Subcutaneous adipose tissue (tissue), 4 donors: Measurements from ENCODE around the gene CACNB1. TPM values are rescaled to one million over a fixed set of nuclear protein-coding genes. Genes with fewer than 3 reads are reported as not detected.

Experiments used
- total RNA-seq, 4 donors: library from RNA; depleted of rRNA; stranded (reverse); fragments of >200 nt; gene quantifications; one replicate each; pipeline ENCODE4 v1.1.0, GENCODE V29; 2016
- TF ChIP-seq, protein P1 (sequence below): fragments of 450-650 bp; IDR thresholded peaks from one replicate; pipeline ENCODE4 v1.5.1; 2016; ENCODE audit warnings: low read depth, mild to moderate bottlenecking, control low read depth, antibody characterized with exemption, moderate library complexity

CACNB1 gene
- total RNA-seq, 4 donors from 2014 or later, result 2.6 to 7.3 (median 5.8) TPM

GRCh38 chr17:39193346-39193745 is 4.1 kb downstream of the CACNB1 start:
- TF ChIP-seq, protein P1, sequence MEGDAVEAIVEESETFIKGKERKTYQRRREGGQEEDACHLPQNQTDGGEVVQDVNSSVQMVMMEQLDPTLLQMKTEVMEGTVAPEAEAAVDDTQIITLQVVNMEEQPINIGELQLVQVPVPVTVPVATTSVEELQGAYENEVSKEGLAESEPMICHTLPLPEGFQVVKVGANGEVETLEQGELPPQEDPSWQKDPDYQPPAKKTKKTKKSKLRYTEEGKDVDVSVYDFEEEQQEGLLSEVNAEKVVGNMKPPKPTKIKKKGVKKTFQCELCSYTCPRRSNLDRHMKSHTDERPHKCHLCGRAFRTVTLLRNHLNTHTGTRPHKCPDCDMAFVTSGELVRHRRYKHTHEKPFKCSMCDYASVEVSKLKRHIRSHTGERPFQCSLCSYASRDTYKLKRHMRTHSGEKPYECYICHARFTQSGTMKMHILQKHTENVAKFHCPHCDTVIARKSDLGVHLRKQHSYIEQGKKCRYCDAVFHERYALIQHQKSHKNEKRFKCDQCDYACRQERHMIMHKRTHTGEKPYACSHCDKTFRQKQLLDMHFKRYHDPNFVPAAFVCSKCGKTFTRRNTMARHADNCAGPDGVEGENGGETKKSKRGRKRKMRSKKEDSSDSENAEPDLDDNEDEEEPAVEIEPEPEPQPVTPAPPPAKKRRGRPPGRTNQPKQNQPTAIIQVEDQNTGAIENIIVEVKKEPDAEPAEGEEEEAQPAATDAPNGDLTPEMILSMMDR, result no peak

DNA sequence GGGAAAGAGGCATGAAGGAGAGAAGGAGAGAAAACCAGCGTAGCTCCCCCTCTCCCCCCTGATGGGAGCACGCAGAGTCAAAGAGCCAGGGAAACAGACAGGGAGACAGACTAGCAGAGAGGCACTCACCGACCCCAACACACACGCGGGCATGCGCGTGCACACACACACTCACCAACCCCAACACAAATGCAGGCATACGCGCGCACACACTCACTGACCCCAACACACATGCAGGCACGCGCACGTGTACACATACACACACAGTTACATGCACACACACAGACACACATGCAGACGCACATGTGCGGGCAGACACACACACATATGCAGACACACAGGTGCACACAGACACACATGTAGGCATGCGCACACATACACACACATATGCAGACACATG is 4.6 kb downstream of the CACNB1 start:
- TF ChIP-seq, protein P1, result no peak

- TF ChIP-seq, protein P1, result no peak
Measured at GRCh38 chr17:39191750-39192510, 5.5 kb downstream of the CACNB1 start.

DNA sequence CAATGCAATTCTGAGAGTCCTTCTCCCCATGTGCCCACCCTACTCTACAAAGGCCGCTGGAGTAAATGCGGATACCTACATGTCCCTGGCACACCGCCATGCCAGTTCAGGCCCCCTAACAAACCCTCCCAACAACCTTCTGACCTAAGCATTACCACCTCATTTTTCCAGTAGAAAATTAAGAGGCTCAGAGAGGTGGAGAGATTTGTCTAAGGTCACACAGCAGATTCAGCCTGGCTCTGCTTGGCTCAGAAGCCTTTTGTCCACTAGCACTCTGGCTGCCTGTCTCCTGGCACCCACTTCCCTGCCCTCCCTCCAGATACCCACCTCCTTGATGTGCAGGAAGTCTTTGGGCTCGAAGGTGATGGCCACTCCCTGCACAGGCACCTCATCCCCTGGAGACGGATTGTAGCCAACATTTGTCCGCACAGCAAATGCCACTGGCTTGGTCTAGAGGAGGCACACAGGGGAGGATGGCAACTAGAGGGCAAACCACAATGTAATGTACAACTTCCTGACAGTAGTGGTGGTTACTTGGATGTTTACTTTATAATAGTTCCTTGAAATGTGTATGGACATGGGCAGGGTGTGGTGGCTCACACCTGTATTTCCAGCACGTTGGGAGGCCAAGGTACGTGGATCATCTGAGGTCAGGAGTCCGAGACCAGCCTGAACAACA is 10.2 kb downstream of the CACNB1 start:
- TF ChIP-seq, protein P1, result no peak

DNA sequence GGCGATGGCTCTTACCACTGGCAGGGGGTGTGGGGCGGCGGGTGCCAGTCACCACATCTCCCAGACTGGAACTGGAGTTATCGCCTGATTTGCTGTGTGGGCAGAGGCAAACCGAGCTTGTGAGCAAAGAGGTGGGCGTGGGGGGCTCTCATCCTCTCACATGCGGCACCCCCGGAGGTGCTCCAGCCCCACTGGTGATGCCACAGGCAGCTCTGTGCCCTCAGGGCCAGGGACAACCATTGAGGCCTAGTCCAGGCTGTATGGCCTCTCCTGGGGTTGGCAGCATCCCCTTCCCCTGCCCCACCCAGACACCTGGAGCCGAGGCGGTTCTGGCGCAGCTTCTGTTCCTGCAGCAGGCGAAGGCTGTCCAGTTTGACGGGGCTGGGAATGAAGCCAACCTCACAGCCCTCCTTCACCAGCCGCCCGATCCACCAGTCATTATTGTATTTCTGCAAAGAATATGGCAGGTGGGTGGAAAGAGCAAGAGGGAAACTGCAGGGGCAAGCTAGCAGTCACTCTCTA is 10.9 kb downstream of the CACNB1 start:
- TF ChIP-seq, protein P1, result no peak

- TF ChIP-seq, protein P1, result no peak
Measured at GRCh38 chr17:39183720-39184119, 13.7 kb downstream of the CACNB1 start.

- TF ChIP-seq, protein P1, result no peak
Measured at GRCh38 chr17:39183045-39183444, 14.4 kb downstream of the CACNB1 start.
